Stimulated activated naive CD8-positive, alpha-beta T cell treated with anti-CD3 and anti-CD28 coated beads, Interleukin-15, Interleukin-2, amounts not matched to agents 100 ng/mL and 50 ng/mL, for 24 hours (primary cell): Measurements from ENCODE around the gene MYO7B.
A peak's percentile ranks its signal among the peaks of the same experiment; 100 is the strongest.

Source experiments
- H3K27ac Mint-ChIP-seq: one replicate; pipeline ENCODE4 v1.8.0; 2021; ENCODE audit warnings: mild to moderate bottlenecking, mixed read lengths
- H3K27me3 Mint-ChIP-seq: one replicate; pipeline ENCODE4 v1.8.0; 2021; ENCODE audit warnings: mixed read lengths
- H3K36me3 Mint-ChIP-seq: one replicate; pipeline ENCODE4 v1.8.0; 2021; ENCODE audit warnings: low read depth, mixed read lengths
- H3K4me1 Mint-ChIP-seq: one replicate; pipeline ENCODE4 v1.8.0; 2021; ENCODE audit warnings: low read depth, mixed read lengths
- H3K4me3 Mint-ChIP-seq: one replicate; pipeline ENCODE4 v1.8.0; 2021; ENCODE audit warnings: mild to moderate bottlenecking, mixed read lengths
- H3K9me3 Mint-ChIP-seq: one replicate; pipeline ENCODE4 v1.8.0; 2021; ENCODE audit warnings: mixed read lengths

The MYO7B gene

DNA sequence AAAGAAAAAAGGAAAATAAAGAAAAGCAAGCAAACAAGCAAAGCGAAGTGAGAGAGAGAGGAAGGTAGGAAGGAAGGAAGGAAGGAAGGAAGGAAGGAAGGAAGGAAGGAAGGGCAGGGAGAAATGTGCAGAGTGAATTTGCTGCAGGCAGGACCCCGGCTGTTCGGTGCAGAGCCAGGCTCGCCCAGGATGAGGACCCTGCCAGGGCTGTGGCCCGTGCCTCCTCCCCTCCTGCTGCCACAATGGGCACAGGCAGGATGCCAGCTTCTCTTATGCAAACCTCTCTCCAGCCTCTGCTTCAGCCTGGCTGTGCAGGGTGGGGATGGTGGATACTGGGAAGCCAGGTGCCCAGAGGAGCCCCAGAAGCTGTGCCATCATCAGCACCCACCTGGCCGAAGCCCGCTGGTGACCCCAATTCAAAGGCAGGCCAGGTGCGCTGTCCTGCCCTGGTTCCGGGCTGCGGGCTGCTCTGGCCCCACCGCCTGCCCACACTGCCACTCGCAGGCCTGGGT lies 113.7 kb downstream of the MYO7B start:
- Mint-ChIP-seq H3K36me3 (no peaks in the 10 kb centered on the region), H3K27me3 (no peaks in the 10 kb centered on the region), H3K4me1 (peaks cover 11% of the 10 kb centered on the region), H3K9me3 (no peaks in the 10 kb centered on the region), H3K27ac (no peak overlapping the region), H3K4me3 (no peak overlapping the region)

GRCh38 chr2:127649684-127650040 lies 114.2 kb downstream of the MYO7B start:
- Mint-ChIP-seq H3K36me3 (no peaks in the 10 kb centered on the region), H3K27ac (peak overlapping the region; percentile 49), H3K4me3 (no peak overlapping the region), H3K4me1 (peaks cover 11% of the 10 kb centered on the region), H3K27me3 (no peaks in the 10 kb centered on the region), H3K9me3 (no peaks in the 10 kb centered on the region)

GRCh38 chr2:127650041-127650784 lies 114.7 kb downstream of the MYO7B start:
- no peak overlapping the region for H3K4me3 Mint-ChIP-seq
- H3K4me1 Mint-ChIP-seq = peaks cover 11% of the 10 kb centered on the region
- H3K27ac Mint-ChIP-seq = no peak overlapping the region
- no peaks in the 10 kb centered on the region for H3K36me3 Mint-ChIP-seq
- no peaks in the 10 kb centered on the region for H3K27me3 Mint-ChIP-seq
- H3K9me3 Mint-ChIP-seq = no peaks in the 10 kb centered on the region

GRCh38 chr2:127650785-127651380 lies 115.4 kb downstream of the MYO7B start:
- Mint-ChIP-seq H3K4me1 (peaks cover 11% of the 10 kb centered on the region), H3K27ac (no peak overlapping the region), H3K27me3 (no peaks in the 10 kb centered on the region), H3K36me3 (no peaks in the 10 kb centered on the region), H3K9me3 (no peaks in the 10 kb centered on the region), H3K4me3 (no peak overlapping the region)

DNA sequence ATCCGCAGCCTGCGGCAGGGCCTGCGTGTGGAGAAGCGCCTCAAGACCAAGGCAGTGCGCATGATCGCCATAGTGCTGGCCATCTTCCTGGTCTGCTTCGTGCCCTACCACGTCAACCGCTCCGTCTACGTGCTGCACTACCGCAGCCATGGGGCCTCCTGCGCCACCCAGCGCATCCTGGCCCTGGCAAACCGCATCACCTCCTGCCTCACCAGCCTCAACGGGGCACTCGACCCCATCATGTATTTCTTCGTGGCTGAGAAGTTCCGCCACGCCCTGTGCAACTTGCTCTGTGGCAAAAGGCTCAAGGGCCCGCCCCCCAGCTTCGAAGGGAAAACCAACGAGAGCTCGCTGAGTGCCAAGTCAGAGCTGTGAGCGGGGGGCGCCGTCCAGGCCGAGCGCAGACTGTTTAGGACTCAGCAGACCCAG lies 115.9 kb downstream of the MYO7B start:
- Mint-ChIP-seq H3K27me3 (no peaks in the 10 kb centered on the region), H3K27ac (no peak overlapping the region), H3K9me3 (no peaks in the 10 kb centered on the region), H3K4me1 (peaks cover 11% of the 10 kb centered on the region), H3K36me3 (no peaks in the 10 kb centered on the region), H3K4me3 (no peak overlapping the region)

DNA sequence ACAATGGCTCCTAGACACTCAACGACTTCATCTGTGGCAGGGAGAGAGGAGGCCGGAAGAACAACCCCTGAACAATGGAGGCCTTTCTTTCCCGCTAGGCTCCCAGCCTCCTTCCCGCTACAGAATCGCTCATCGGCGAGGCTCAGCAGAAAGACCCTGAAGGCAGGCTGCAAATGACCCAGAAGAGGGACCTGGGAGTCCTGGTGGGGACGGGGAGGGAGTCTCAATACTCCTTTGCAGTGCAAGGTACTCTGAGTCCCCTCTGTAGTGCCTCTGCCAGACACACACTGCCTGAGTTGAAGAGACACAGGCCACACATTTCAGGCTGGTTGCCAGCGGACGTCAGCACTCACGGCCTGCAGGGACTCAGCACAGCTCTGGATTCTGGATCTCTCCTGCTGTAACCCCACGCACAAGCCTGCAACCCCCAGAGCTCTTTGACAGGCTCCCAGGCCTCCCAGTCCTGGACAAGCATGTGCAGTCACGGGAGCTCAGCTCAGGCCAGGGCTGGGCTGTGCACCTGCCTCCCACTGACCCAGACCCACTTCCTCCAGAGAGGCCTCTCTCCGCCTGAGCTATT lies 116.6 kb downstream of the MYO7B start:
- H3K27me3 Mint-ChIP-seq = no peaks in the 10 kb centered on the region
- H3K36me3 Mint-ChIP-seq = no peaks in the 10 kb centered on the region
- H3K9me3 Mint-ChIP-seq = no peaks in the 10 kb centered on the region
- no peak overlapping the region for H3K27ac Mint-ChIP-seq
- peaks cover 8% of the 10 kb centered on the region for H3K4me1 Mint-ChIP-seq
- H3K4me3 Mint-ChIP-seq = no peak overlapping the region

- Mint-ChIP-seq H3K4me3 (no peak overlapping the region), H3K27ac (no peak overlapping the region), H3K4me1 (peaks cover 8% of the 10 kb centered on the region), H3K27me3 (no peaks in the 10 kb centered on the region), H3K9me3 (no peaks in the 10 kb centered on the region), H3K36me3 (no peaks in the 10 kb centered on the region)
Observed at GRCh38 chr2:127652786-127653357, 117.4 kb downstream of the MYO7B start.

- H3K4me3 Mint-ChIP-seq = no peak overlapping the region
- H3K4me1 Mint-ChIP-seq = peaks cover 6% of the 10 kb centered on the region
- no peaks in the 10 kb centered on the region for H3K36me3 Mint-ChIP-seq
- H3K9me3 Mint-ChIP-seq = no peaks in the 10 kb centered on the region
- H3K27ac Mint-ChIP-seq = no peak overlapping the region
- H3K27me3 Mint-ChIP-seq = no peaks in the 10 kb centered on the region
Observed at GRCh38 chr2:127653421-127654083, 118.1 kb downstream of the MYO7B start.

DNA sequence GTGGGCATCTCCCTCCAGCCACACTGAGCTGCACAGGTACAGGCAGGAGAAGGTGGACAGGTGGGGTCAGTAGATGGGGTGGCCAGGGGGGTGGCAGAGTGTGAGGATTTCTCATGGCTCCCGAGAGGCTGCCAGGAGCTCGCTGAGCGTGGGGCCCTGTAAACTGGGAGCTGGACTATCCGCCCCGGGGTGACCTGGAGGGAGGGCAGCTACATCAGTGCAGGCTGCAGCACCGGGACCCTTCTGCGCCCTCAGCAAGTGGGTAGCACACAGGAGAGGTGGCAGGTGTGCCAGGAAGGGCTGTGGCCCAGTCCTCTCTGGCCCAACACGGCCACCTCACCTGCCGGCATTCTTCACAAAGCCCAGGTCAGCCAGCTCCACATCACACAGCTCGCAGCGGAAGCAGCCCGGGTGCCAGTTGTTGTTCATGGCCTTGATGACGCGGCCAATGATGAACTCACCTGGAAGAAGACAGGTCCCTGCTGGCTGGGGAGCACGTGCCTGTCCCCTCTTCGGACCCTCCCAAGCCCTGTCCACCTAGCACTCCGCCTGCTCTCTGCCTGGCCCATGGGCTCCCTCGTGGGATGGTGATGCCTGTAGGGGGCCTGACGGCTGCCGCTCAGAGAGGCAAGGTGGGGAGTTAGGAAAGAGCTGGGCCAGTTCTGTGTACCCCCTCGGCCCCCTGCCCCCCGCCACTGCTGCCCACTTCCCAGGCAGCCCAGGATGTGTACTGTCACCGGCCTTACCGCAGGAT lies 118.8 kb downstream of the MYO7B start:
- Mint-ChIP-seq H3K27ac (no peak overlapping the region), H3K9me3 (no peaks in the 10 kb centered on the region), H3K36me3 (no peaks in the 10 kb centered on the region), H3K4me1 (peaks cover 4% of the 10 kb centered on the region), H3K4me3 (no peak overlapping the region), H3K27me3 (no peaks in the 10 kb centered on the region)

GRCh38 chr2:127654838-127655175 lies 119.3 kb downstream of the MYO7B start:
- Mint-ChIP-seq H3K9me3 (no peaks in the 10 kb centered on the region), H3K36me3 (no peaks in the 10 kb centered on the region), H3K27ac (no peak overlapping the region), H3K4me3 (no peak overlapping the region), H3K27me3 (no peaks in the 10 kb centered on the region), H3K4me1 (no peaks in the 10 kb centered on the region)

GRCh38 chr2:127655209-127656073 lies 120.0 kb downstream of the MYO7B start:
- Mint-ChIP-seq H3K36me3 (no peaks in the 10 kb centered on the region), H3K4me3 (no peak overlapping the region), H3K4me1 (no peaks in the 10 kb centered on the region), H3K27me3 (no peaks in the 10 kb centered on the region), H3K27ac (no peak overlapping the region), H3K9me3 (no peaks in the 10 kb centered on the region)

DNA sequence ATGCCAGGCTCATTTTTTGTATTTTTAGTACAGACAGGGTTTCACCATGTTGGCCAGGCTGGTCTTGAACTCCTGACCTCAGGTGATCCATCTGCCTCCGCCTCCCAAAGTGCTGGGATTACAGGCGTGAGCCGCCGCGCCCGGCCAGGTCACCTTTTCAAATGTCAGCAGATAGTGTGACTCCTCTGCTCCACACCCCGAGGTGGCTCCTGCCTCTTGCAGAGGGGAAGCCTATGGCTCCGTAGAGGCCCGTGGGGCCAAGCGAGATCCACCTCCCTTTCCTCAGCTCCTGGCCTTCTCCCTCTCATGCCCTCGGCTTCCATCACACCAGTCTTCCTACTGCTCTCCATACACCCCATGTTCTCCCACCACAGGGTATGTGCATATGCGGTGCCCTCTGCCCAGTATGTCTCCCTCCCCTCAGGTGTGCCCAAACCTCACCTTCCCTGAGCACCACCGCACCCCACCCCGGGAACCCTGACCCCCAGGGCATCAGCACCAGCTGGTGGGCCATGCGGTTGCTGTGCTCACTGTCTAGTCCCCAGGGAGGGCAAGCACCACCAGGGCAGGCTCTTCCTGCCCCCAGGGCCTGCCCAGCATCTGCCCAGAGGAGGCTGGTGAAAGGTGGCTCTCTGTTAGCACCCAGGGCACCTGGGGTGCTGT lies 121.2 kb downstream of the MYO7B start:
- no peaks in the 10 kb centered on the region for H3K36me3 Mint-ChIP-seq

GRCh38 chr2:127657232-127657595 lies 121.7 kb downstream of the MYO7B start:
- Mint-ChIP-seq H3K36me3 (no peaks in the 10 kb centered on the region), H3K9me3 (no peaks in the 10 kb centered on the region), H3K27me3 (peaks cover 3% of the 10 kb centered on the region), H3K27ac (no peak overlapping the region), H3K4me3 (no peak overlapping the region), H3K4me1 (no peaks in the 10 kb centered on the region)

More for the DNA sequence above, 121.2 kb downstream of the MYO7B start:
- H3K27ac Mint-ChIP-seq = no peak overlapping the region
- H3K4me1 Mint-ChIP-seq = no peaks in the 10 kb centered on the region
- H3K4me3 Mint-ChIP-seq = no peak overlapping the region
- H3K27me3 Mint-ChIP-seq = peaks cover 3% of the 10 kb centered on the region
- no peaks in the 10 kb centered on the region for H3K9me3 Mint-ChIP-seq
